Hepatocyte (in vitro differentiated cells): ENCODE measurements around the gene LBX1. TPM values are rescaled to one million over a fixed set of nuclear protein-coding genes. Genes with fewer than 3 reads are reported as not detected.
A peak's percentile ranks its signal among the peaks of the same experiment; 100 is the strongest.

Source experiments
- DNase-seq: peaks from one replicate; pipeline ENCODE4 v3.0.0-alpha.2; 2016; ENCODE audit warnings: low spot score
- H2AFZ ChIP-seq: fragments of 200-600 bp; sonication (generic); 2 replicates; pipeline ENCODE4 v1.6.0; 2016; ENCODE audit warnings: antibody characterized with exemption, mild to moderate bottlenecking
- H3K27ac ChIP-seq: fragments of 200-600 bp; sonication (generic); 2 replicates; pipeline ENCODE4 v1.5.1; 2016; ENCODE audit warnings: mild to moderate bottlenecking
- H3K27me3 ChIP-seq: fragments of 200-600 bp; sonication (generic); 2 replicates; pipeline ENCODE4 v1.6.1; 2016
- H3K36me3 ChIP-seq: fragments of 200-600 bp; sonication (generic); replicated peaks from 2 replicates; pipeline ENCODE4 v1.5.1; 2016; ENCODE audit warnings: low read depth; ENCODE audit not compliant: insufficient read depth
- H3K4me1 ChIP-seq: fragments of 200-600 bp; sonication (generic); 2 replicates; pipeline ENCODE4 v1.5.1; 2016; ENCODE audit warnings: mild to moderate bottlenecking, moderate library complexity; ENCODE audit not compliant: insufficient read depth
- H3K4me2 ChIP-seq: fragments of 200-600 bp; sonication (generic); 2 replicates; pipeline ENCODE4 v1.6.0; 2016
- H3K4me3 ChIP-seq: fragments of 200-600 bp; sonication (generic); 2 replicates; pipeline ENCODE4 v1.5.1; 2016; ENCODE audit warnings: mild to moderate bottlenecking
- H3K79me2 ChIP-seq: fragments of 200-600 bp; sonication (generic); 2 replicates; pipeline ENCODE4 v1.6.0; 2017; ENCODE audit warnings: mild to moderate bottlenecking
- H3K9me2 ChIP-seq: fragments of 200-600 bp; sonication (generic); replicated peaks from 2 replicates; pipeline ENCODE4 v1.6.0; 2017; ENCODE audit warnings: mild to moderate bottlenecking; ENCODE audit not compliant: insufficient read depth
- H3K9me3 ChIP-seq: fragments of 200-600 bp; sonication (generic); 2 replicates; pipeline ENCODE4 v1.5.1; 2016; ENCODE audit warnings: low read depth, mild to moderate bottlenecking
- H4K20me1 ChIP-seq: fragments of 200-600 bp; sonication (generic); 2 replicates; pipeline ENCODE4 v1.6.0; 2016; ENCODE audit warnings: mild to moderate bottlenecking; ENCODE audit not compliant: insufficient read depth, poor library complexity, severe bottlenecking
- CTCF ChIP-seq: fragments of 200-600 bp; sonication (generic); IDR thresholded peaks from 2 replicates; pipeline ENCODE4 v1.5.1; 2016; ENCODE audit warnings: antibody characterized with exemption, mild to moderate bottlenecking; ENCODE audit not compliant: poor library complexity
- EZH2 ChIP-seq: fragments of 200-600 bp; sonication (generic); IDR thresholded peaks from 2 replicates; pipeline ENCODE4 v1.6.1; 2016; ENCODE audit warnings: antibody characterized with exemption, mild to moderate bottlenecking, borderline replicate concordance
- EZH2phosphoT487 ChIP-seq: fragments of 200-600 bp; sonication (generic); IDR thresholded peaks from one replicate; pipeline ENCODE4 v1.6.1; 2018; ENCODE audit warnings: antibody characterized with exemption, mild to moderate bottlenecking, low read depth, moderate library complexity; ENCODE audit not compliant: unreplicated experiment, severe bottlenecking
- WGBS: methylation state at CpG from one replicate; pipeline ENCODE4 v1.1.6; 2016; ENCODE audit warnings: low lambda C conversion rate; ENCODE audit errors: missing lambda C conversion rate; 5-methylcytosine and 5-hydroxymethylcytosine counted together
- polyA plus RNA-seq: library from polyadenylated mRNA; unstranded; fragments of >200 nt; fragmentation: Nextera tagmentation; extraction: Ambion mirVana; gene quantifications from 2 replicates; pipeline ENCODE4 v1.2.1, GENCODE V29; 2016
- total RNA-seq: library from RNA; depleted of rRNA; stranded (reverse); fragments of >200 nt; gene quantifications from 2 replicates; pipeline ENCODE4 v1.2.3, GENCODE V29; 2014

LBX1 gene
- total and polyA plus RNA-seq, 2 experiments from 2014 or later = not detected

- Histone ChIP-seq H3K4me3 (no peak overlapping the region), H4K20me1 (no peaks in the 10 kb centered on the region), H3K9me3 (no peaks in the 10 kb centered on the region), H3K36me3 (no peaks in the 10 kb centered on the region), H2AFZ (no peak overlapping the region), H3K9me2 (no peaks in the 10 kb centered on the region), H3K4me2 (no peak overlapping the region), H3K4me1 (peaks cover 12% of the 10 kb centered on the region), H3K79me2 (no peaks in the 10 kb centered on the region), H3K27ac (no peak overlapping the region), H3K27me3 (peaks cover 100% of the 10 kb centered on the region)
- WGBS = 88% methylated on average over 1 of the region's 1 CpG
- TF ChIP-seq EZH2phosphoT487 = no peak
- TF ChIP-seq EZH2 = peak; percentile 9
- no peak for DNase-seq
Measured at GRCh38 chr10:101234333-101234732, 5.1 kb upstream of the LBX1 start.

- Histone ChIP-seq H3K79me2 (no peaks in the 10 kb centered on the region), H3K4me1 (peaks cover 14% of the 10 kb centered on the region), H3K27me3 (peaks cover 100% of the 10 kb centered on the region), H4K20me1 (no peaks in the 10 kb centered on the region), H2AFZ (no peak overlapping the region), H3K36me3 (no peaks in the 10 kb centered on the region), H3K27ac (no peak overlapping the region), H3K4me3 (no peak overlapping the region), H3K4me2 (no peak overlapping the region), H3K9me3 (no peaks in the 10 kb centered on the region), H3K9me2 (no peaks in the 10 kb centered on the region)
- 48% methylated on average over 3 of the region's 3 CpGs for WGBS
- TF ChIP-seq EZH2phosphoT487 = no peak
- TF ChIP-seq CTCF = no peak
- no peak for TF ChIP-seq EZH2
- no peak for DNase-seq
Measured at GRCh38 chr10:101233863-101234262, 4.6 kb upstream of the LBX1 start.

- Histone ChIP-seq H3K9me3 (no peaks in the 10 kb centered on the region), H4K20me1 (no peaks in the 10 kb centered on the region), H3K36me3 (no peaks in the 10 kb centered on the region), H2AFZ (no peak overlapping the region), H3K9me2 (no peaks in the 10 kb centered on the region), H3K4me3 (no peak overlapping the region), H3K27ac (no peak overlapping the region), H3K79me2 (no peaks in the 10 kb centered on the region), H3K27me3 (peaks cover 99% of the 10 kb centered on the region), H3K4me1 (peaks cover 14% of the 10 kb centered on the region), H3K4me2 (no peak overlapping the region)
- no peak for DNase-seq
- TF ChIP-seq EZH2phosphoT487 (no peak), CTCF (no peak), EZH2 (no peak)
- WGBS = 42% methylated on average over 1 of the region's 1 CpG
Measured at GRCh38 chr10:101233443-101233842, 4.2 kb upstream of the LBX1 start.

- no peaks in the 10 kb centered on the region for H3K9me2 ChIP-seq
- no peak overlapping the region for H2AFZ ChIP-seq
- H3K4me2 ChIP-seq = no peak overlapping the region
- H3K79me2 ChIP-seq = no peaks in the 10 kb centered on the region
- H3K4me3 ChIP-seq = no peak overlapping the region
- no peaks in the 10 kb centered on the region for H3K36me3 ChIP-seq
- no peak for DNase-seq
- no peak overlapping the region for H3K27ac ChIP-seq
- peaks cover 99% of the 10 kb centered on the region for H3K27me3 ChIP-seq
- TF ChIP-seq EZH2phosphoT487 (no peak), EZH2 (no peak), CTCF (no peak)
- H3K4me1 ChIP-seq = peaks cover 17% of the 10 kb centered on the region
- 41% methylated on average over 12 of the region's 12 CpGs for WGBS
- no peaks in the 10 kb centered on the region for H3K9me3 ChIP-seq
- no peaks in the 10 kb centered on the region for H4K20me1 ChIP-seq
Measured at GRCh38 chr10:101231912-101232689, 2.8 kb upstream of the LBX1 start.
